ENCODE results near the gene CALML5.

- no peak for TF ChIP-seq CTCF (conservative IDR thresholded peaks at IDR 0.05; ENCODE audit: low read depth, low read length)
- no peak for TF ChIP-seq EZH2 (IDR thresholded peaks at IDR 0.05; ENCODE audit: low read length, unreplicated experiment)
Measured at GRCh38 chr10:5534051-5534821, 34.9 kb upstream of the CALML5 start.
